Midbrain (tissue), 1 donor: ENCODE results near the gene AK8.

ENCODE experiments used
- DNase-seq: peaks from one replicate; lab custom pipeline; 2025; lab: John Stamatoyannopoulos, UW

Gene AK8

DNA sequence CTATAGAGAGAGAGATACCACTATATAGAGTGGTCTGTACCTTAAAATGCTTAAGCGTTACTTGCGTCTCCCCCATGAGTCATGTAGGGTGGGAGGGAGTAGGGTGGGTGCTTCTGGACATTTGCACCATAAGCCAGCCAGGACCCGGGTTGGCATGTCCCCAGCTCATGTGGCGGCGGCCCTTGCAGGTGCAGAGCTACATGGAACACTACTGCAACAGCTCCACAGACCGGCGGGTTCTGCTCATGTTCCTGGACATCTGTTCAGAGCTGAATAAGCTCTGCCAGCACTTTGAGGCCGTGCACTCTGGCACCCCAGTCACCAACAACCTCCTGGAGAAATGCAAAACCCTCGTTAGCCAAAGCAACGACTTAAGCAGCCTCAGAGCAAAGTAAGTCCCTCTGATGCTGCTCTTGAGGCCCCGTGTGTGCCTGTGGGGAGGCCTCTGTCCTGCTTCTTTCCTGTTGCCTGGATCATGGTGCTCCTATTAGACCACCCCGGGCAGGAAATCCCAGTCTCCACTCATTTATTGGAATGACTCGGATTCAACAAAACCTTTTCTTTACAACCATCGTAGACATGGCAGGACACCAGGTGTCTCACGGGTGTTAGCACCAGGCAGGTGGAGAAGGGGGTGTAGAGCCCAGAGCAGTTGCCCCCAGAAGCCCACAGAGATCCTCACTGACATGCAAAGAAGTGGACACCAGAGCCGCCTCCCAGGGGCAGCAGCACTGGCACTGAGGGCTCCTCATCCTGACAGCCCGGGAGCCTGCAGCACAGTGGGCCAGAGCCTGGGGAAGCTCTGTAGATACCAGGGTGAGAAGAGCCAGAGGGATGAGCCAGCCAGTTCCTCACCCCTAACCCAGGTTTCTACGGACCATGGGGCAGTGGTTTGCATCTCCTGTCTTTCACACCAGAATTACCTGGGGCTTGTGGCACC is 9.4 kb upstream of the AK8 start:
- no peak for DNase-seq

DNA sequence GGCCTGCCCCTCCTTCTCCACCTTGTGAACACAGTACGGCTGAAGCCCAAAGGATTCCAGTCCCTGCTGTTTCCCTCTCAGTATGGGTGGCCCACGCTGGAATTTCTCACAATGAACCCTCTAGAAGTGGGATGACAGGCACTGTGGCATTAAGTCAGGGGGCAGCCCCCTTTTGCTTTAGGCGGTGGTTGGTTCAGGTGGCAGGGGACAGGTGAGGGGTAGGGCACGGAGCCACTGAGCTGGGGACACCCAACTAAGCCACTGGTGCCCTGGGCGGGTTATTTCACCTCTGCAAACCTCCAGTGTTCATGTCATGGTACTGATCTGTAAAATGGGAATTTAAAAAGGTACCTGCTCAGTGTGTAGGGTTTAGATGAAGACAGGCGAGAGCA is 8.2 kb upstream of the AK8 start:
- no peak for DNase-seq

DNA sequence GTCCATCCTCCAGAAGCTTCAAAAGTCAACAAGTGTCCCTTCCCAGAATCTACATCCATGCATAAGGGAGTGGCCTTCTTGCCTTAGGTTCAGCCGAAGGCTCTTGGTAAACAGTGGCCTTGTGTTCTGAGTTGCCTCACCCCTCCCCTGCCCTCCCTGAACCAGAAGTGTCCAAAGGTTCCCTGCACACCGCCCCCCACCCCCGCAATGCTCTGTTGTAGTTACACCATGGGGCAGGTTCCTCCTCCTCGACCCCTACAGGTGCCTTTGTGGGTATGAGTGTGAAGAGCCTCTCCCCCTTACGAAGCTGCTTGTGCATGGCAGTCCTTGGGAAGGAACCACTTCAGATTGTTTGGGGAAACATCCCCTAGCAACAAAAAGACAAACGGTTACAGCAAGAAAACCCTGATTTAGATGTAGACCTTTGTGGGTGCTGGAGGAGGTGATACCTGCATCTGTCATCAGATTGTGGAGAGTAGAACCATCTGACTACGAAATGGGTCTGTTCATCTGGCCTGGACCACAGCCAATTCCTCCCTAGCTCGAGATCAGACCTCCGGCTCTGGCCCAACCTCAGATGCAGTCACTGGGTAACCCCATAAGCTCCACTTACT is 7.7 kb upstream of the AK8 start:
- no peak for DNase-seq

DNA sequence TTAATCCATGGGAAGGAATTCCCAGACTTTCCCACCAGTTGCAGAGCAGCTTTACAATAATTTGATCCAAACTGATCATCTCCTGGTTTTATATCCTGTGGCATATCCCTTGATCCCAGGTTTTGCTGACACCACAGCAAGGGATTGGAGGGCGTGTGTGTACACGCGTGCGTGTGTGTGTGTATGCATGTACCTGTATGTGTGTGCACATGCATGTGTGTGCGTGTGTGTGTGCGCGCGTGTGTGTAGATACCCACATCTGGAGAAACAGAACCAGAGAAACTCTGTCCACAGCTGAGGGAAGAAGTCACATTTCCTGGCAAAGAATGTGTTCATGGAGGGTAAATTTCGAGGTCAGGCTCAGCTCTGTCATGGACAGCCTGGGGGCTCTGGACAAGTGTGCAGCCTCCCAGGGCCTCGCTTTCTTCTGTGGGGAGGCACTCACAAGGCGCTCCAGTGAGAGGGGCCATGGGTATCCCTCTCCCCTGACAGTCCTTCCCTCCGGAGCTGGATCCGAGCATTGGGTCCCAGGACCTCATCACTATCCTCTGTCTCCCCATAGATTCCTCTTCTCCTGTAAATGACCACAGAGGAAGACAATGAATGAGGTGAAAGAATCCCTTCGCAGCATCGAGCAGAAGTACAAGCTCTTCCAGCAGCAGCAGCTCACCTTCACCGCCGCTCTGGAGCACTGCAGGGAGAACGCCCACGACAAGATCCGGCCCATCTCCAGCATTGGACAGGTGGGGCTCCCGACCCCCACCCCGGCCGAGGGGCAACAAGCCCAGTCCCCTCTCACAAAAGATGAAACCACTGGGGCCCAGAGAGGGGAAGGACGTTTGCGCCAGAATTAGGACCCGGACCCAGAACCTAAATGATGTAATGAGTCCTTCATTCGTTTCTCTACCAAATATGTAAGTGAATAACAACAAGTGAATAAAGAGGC is 5.5 kb upstream of the AK8 start:
- no peak for DNase-seq

DNA sequence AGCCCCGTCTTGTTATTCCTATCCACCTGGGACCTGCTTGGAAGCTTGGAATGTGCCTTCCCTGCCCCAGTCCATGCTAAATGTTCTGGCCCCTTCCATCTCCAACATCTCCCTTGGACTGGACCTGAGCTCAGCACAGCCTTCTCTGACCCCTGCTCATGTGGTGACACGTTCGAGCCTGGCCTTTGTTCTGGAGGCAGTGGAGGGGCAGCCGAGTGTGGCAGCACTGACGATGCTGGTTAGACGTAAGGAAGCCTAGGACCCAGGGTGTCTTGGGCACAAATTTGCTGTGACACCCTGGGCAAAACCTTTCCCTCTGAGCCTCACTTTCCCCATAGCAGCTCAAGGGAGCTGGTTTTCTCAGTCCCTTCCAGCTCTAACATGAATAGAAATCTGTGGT is 4.5 kb upstream of the AK8 start:
- DNase-seq: no peak

DNA sequence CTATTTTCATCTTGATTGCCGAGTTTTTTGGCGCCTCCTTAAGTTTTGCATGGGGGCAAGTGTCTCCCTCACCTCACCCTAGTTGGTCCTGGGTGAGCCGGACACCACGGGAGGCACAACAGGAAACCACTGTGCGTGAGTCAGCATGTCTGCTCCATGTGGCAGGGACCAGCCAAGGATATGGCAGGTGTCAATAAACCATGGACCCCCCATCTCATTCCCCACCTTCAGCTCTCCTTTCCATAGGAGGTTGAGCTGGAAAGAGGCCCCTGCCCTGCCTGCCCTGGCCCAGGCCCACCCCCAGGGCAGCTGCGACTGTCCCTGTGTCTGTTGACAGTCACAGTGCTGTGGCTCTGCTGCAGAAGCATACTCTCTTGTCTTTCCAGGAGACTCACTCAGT is 3.7 kb upstream of the AK8 start:
- DNase-seq: no peak

DNA sequence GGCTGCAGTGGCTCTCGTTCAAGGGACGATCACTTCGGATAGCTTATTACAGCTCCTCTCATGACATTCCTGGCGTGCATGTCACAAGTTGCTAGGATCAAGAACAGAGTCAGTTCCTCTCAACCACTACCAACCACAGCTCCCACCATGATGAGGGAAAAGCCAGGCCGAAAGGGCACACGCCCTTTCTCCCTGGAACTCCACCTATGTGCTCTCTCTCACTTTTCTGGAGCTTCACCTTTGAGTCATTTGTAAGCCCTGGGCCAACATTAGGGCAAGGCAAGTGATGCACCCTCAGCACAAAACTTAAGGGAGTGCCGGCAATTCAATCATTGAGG is 2.2 kb upstream of the AK8 start:
- no peak for DNase-seq

DNA sequence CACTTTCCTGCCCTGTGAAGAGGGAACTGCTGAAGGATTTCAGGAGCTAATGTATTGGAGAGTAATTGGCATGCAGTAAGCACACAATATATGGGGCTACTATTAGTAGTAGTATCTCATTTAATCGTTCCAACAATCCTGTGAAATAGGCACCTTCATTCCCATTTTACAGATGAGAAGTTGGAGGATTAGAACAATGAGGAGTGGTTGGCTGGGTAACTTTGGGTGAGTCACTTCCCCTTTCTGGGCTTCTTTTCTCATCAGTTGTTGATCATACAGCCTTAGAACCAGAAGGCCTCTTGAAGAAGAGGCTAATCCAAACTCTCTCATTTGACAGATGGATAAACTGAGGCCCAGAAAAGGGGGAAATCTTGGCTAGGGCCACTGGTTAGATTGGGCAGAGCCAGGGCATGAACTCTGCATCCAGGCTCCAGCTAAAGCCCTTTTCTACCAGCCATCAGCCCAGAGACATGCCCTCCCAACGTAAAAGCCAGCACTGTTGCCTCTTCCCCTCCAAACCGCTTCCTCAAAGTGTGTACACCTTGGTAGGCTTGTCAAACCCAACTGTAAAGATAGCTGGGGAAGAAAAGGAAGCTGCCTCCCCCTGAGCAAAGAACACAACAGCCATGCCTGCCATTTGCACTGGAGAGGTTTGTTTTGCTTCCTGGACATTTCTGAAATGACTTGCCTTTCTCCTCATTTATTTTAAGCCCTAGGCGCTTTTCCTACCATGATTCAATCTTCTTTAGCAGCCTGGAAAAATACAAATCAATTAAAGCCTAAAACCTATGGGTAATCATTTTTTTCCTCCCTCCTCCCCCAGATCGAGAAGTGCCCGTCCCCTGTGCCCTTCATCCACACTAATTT is 1.6 kb upstream of the AK8 start:
- no peak for DNase-seq

DNA sequence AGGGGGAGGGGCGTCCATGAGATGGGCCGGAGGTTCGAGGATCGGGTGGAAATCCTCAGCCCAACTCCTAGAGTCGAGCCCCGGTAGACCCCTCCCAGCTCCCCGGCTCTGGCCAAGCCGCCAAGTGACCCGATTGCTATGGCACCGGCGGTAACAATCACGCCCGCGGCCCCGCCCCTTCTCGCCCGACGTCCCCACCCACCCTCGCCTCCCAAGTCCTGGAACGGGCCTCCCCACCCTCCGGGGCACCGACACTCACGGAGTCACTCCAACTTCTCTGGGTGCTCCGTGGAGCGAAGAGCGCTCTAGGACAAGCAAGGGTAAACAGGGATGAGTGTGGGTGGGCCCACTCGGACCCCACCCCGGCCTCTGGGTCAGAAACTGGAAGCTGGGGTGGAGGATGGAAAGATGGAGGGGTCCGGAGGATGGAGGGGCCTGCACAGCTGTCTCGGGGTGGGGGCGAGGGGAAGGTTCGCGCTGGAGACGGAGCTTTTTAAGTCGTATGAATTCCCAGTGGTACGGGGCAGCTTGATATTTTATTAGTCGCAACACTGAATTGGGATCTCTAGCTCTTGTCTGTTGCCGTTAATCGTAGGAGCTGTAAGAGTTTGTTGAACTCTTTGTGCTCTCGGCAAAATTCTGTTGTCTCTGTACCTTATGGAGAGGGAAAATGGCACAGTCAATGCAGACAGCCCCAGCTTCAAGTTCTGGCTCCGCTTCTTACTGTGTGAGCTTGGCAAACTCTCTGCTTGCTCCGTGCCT is 792 bp upstream of the AK8 start, which contains the start of gene SPACA9:
Gene SPACA9 (plus strand): TSS at position 204 of the 762 bp plus-strand sequence. CDS start 5,050 bp downstream, outside the sequence.
- no peak for DNase-seq

DNA sequence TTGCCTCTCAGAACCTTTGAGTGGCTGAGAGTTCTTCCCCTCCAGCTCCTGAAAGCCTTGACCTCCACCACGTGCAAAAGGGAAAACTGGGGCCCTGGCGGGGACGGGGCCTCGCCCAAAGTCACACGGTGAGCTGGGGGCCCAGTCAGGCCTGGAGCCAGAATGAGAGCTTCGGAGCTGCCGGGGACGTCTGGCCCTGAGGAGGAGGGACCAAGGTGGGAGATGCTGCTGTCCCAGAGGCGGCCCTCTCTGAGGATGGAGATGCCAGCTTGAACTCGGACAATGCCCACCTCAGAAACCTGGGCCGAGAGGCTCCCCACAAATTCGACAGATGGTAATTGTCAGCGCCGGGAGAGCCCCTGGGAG is 643 bp downstream of the AK8 start:
- DNase-seq: no peak

DNA sequence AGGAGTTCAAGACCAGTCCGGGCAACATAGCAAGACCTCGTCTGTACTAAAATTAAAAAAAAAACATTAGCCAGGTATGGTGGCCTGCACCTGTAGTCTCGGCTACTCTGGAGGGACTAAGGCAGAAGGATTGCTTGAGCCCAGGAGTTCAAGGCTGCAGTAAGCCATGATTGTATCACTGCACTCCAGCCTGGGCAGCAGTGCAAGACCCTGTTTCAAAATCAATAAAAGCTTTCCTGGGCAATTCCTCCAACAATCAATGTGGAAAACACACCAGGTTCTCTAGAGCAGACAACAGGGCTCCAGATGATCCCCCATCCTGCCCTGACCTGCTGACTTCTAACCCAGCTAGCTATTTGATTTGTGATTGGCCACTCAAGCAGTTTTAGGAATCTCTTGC is 1.2 kb downstream of the AK8 start:
- DNase-seq: no peak

DNA sequence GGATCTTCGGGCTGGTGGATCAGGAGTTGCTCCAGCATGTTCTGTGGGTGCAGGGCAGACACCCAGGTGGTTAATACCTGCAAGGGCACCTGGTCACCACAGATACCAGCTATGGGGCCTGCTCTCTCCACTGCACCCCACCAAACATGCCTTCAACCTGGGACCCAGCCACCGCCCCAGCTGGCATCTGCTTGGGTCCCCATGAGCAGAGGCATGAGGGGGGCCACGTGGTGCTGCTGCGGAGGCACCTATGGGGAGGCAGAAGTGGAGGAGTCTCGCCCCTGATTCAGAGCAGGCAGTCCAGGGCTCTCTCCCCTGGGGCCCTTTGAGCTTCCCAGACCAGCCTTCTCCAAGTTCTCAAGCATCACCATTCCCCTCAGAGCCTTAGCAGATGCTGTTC is 2.9 kb downstream of the AK8 start:
- no peak for DNase-seq

DNA sequence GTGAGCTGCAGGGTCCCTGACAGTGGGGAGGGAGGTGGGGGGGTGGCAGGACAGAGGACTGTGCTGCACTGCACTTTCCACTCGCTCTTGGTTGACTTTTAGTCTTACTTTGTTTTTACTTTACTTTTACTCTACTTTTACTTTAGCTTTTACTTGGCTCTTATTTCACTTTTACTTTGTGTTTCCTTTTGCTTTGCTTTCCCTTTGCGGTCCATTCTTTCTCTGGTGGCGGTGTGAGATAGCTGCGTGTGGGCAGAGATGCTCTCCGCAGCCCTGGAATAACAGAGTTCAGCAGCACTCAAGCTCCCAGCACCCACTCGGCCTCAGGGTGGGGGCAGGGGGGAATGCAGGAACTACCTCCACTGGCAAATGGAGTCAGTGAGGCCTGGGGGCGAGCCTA is 4.7 kb downstream of the AK8 start:
- no peak for DNase-seq

DNA sequence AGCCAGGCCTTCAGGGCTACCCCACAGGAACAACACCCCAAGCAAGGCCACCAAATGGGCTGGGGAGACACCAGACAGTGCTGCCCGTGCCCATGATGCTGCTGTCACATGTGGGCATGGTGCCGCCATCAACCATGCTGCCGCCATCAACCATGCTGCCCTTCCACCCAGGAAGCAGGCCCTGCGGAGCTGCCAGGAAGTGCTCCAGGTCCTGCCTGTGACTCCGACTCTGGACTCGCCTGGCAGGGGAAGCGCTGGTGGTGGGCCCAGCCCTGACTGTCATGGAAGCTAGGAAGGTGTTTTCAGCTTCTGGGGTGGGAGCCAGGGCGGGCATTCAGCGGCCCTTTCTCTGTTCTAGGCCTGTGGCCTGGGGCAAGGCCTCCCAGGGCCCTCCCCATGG is 8.8 kb downstream of the AK8 start:
- DNase-seq: no peak

DNA sequence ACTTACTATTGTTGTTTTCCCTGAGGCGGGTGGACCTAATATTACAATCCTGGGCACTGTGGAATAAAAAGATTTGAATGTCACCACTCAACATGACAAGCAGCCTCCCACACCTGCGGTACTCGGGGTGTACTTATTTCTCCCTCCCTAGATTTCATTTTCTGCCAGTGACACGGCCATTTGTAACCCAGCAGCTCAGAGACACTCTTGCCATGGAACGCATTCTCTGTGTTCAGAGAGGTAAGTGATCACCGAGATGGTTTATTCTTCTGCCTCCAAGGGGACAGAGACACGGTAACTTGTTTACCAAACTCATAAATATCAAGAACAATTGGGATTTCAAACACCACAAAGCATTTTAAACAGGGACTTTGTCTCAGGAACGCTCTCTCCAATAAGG is 11.2 kb downstream of the AK8 start:
- DNase-seq: no peak

DNA sequence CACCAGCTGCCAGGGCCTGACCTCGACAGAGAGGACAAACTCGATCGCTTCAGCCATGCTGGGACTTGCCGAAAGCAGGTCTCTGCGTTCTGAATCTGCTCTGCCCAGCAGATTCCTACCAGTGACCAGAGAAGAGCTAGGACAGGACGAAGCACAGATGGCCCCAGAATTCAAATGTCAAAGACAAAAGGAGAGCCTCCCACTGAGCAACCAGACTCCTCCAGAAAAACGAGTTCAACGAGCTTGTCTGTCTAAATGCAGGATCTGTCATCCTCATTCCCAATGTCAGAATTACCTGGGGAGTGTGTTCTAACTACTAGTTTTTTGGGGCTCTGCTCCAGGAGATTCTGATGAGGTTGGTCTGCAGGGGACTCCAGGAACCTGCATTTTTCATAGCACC is 13.4 kb downstream of the AK8 start:
- no peak for DNase-seq

DNA sequence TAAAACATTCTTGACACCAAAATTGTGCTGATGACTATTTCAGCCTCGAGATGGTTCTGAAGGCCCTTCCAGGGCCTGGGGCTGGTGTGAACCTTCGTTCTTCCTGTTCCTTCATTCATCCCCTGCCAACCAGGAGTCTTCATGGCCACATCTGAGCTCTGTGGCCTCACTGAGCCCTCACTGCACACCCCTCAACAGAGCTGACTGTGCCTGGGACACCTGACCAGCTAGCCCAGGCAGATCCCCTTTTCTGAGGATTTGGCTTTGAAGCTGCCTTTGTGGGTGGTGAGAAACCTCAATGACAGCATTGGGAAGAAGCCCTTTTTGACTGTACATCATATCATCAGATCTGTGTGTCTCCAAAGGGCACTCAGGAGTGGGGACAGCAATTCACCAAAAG is 13.8 kb downstream of the AK8 start:
- no peak for DNase-seq

DNA sequence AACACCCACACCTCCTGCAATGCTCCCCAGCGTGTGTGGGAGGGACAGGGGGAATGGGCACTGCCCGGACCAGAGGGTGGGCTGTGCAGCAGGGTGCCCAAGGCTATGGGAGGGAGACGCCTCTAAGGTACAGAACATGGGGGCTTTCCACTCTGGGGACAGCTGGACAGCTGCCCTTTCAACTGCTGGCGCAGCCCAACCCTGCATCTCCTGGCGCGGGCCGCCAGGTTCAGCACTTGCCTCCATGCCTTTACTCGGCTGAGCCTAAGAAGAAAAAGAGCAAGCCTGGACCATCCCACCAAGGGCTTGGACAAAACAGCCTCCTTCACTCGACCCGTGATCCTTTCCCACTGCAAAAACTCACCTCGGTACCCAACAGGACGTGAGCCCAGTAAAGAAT is 15.0 kb downstream of the AK8 start:
- no peak for DNase-seq

DNA sequence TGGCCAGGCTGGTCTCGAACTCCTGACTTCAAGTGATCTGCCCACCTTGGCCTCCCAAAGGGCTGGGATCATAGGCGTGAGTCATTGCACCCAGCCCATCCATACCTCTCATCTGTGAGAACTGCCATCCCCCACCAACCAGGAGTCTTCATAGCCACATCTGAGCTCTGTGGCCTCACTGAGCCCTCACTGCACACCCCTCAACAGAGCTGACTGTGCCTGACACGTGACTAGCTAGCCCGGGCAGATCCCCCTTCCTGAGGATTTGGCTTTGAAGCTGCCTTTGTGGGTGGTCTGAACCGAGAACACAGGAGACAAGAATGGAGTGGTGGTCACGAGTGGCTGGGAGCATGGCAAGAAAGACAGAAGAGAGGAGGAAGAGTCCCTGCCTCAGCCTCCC is 15.6 kb downstream of the AK8 start:
- no peak for DNase-seq

DNA sequence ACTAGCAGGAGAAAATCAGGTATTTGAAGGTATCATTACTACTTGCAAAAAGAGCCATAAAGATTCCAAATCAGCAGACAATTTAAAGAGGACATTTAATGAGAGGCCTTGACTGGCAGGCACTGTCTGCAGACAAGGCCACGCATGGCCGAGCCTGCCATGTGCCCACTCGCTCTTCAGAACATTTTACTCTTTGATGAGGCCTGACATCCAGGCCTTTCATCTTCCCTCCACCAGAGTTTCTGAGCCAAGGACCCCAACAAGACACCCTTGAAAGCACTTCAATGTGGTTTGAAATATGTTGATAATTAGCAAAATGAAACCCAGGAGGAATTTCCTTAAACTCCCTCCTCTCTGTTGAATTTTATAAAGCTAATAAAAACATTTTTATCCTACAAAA is 16.4 kb downstream of the AK8 start:
- no peak for DNase-seq

DNA sequence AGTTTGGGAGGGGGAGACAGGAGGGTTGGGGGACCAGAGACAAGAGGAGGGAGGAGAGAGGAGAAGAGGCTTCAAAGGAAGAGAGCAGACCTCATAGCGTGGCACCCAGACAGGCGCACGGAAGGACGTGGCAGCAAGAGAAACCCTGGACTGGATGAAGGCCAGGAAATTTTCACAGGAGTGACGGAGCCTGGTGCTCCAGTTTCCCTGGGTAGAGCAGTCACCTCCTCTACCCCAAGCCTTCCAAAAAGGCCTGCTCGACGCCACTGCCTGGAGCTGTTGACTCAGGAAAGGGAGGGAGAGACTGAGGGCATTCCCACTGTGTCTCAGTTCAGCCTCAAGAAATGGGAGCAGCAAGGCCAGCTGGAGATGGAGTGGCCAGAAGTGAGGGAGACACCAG is 19.3 kb downstream of the AK8 start:
- DNase-seq: no peak
